Fibroblast of lung (primary cell): ENCODE data around the gene MED17.

Experiments used
- CTCF ChIP-seq, 2 donors: IDR thresholded peaks in 1 of 2; conservative IDR thresholded peaks in 1 of 2; 1 replicate in 1 of 2; 2 replicates in 1 of 2; pipeline ENCODE4 v1.5.1; 2011 to 2012; ENCODE audit warnings: low read length in 2 of 2, control low read depth in 1 of 2, inconsistent platforms in 1 of 2, low read depth in 1 of 2, mild to moderate bottlenecking in 1 of 2
- EZH2 ChIP-seq: IDR thresholded peaks from 2 replicates; pipeline ENCODE4 v1.5.1; 2012; ENCODE audit warnings: low read length, control low read depth, mild to moderate bottlenecking; ENCODE audit errors: missing control alignments

- TF ChIP-seq CTCF (conservative IDR thresholded peaks at IDR 0.05 in 1 of 2, IDR thresholded peaks at IDR 0.05 in 1 of 2; ENCODE audit: low read depth in 1 of 2, low read length in 2 of 2): no peak
- no peak for TF ChIP-seq EZH2
Observed at GRCh38 chr11:93740730-93741093, 43.4 kb upstream of the MED17 start.
